Activated T-cell treated with anti-CD3 and anti-CD28 coated beads, Interleukin-2, amount 50 U/mL, for 48 hours (primary cell): Measurements from ENCODE around the gene ZNF385D.

Experiments used
- DNase-seq, 2 experiments: peaks; one replicate each; pipeline ENCODE4 v3.0.0-alpha.2; 2020

ZNF385D gene

DNA sequence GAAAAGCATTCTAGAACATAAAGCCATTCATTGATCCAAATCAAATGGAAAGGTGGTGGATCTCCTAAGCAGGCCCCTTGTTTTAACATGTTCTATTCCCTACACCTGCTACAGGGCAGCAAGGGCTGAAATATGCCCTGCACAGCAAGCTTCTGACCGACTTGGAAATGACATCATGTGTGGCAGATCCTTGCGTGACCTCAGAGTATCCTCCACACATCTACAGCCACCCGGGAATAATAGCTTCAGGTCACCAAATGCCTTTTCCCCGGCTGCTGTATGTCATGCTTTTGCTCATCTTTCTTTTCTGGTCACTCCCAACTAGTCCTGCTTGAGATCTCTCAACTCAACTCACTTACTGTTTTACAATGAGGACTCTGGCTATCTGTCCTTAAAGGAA lies 158.2 kb downstream of the ZNF385D start:
- no peak for DNase-seq

DNA sequence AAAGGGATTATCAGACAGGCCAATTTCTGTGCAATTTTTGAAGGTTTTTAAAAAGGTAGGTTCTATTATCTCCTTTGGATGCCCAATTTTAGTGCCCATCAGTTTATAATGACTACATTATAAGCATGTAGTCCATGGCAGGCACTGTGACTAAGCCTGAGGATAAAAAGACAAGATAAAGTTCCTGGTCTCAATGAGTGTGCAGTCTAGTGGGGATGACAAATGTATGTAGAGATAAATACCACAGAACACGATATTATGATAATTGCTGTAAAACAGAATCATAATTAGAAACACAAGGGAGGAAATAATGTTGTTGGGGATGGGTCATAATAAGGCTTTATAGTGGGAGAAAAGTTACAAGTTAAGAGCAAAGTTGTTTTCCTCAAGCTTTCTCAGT lies 163.1 kb downstream of the ZNF385D start:
- no peak for DNase-seq

DNA sequence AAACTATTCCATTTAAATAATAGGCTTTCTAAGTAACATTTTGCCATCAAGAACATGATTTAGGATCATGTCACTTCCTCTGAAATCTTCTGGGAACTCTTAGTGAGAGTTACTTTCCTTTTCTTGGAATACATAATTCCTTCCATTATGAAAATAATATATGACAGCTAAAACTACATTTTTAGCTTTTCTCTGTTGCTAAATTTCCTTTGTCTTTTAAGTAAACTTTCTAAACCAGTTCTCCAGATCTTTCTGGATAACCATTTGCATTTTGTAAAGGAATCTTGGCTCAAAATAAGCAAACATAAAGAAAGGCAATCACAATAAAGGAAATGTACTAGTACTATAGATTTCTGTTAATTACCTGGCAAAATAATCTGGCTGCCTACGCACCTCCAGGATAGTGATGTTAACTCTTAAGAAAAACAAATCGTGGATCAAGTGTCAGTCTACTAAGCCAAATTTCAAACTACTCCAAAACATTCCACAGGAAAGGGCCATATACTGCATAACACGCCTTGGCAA lies 165.7 kb downstream of the ZNF385D start:
- no peak for DNase-seq

DNA sequence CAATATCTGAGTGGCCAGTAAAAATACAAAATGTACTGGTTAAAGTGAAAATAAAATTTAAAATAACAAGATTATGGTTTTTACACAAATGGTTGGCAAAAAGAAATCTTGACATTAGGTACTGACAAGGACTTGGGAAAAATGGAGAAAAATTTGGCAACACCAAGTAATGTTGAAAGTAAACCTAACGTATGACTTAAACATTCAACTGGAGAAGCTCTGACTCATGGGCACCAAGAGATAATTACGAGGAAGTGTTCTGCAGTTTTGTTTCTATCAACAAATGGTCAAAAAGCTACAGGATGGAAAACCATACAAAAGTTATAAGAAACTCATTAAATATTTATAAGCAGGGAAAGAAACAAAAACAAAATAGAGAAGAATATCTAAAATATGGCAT lies 177.7 kb downstream of the ZNF385D start:
- DNase-seq = no peak

DNA sequence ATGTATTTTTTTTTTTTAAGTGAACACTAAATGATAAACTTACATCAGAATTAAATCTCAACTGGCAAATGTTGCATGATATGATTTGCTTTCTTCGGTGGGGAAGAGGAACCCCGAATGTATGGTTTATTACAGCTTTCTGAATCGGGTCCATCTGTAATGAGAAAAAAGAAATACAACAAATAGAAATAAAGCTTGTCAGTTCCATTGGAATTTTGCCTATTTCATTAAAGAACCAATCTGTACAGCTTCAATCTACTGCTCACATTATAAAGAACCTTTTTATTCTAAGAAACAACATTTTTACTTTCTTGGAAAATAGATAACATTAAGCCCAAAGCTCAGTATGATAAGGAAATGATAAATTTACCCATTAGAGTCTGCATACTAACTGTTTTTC lies 186.5 kb downstream of the ZNF385D start:
- no peak for DNase-seq

DNA sequence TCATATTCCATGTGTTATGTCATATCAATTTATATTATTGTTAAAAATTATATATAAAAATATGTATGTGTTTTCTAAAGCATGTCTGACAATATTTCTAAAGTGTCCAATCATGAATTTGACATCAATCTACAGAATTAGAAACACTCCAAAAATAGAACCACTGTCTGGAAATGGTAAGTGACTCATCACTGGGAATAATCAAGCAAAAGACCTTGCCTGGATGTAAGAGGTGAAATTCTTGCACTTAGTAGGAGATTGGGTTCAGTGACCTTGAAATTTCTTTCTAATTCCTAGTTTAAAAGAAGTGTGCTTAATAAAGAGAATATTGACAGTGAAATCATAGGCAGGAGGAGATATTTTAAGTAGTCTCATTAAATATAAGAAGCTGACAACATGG lies 188.8 kb downstream of the ZNF385D start:
- DNase-seq = no peak

DNA sequence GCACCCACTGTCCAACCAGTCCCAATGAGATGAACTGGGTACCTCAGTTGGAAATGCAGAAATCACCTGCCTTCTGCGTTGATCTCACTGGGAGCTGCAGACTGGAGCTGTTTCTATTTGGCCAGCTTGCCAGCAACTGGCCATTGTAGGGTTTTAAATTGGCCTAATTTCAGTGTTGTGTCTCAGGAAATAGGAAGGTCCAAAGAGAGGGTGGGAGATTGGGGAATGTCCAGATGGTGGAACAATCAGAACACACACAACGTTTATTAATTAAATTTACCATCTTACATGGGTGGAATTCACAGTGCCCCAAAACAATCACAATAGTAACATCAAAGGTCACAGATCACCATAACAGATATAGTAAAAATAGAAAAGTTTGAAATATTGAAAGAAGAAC lies 189.5 kb downstream of the ZNF385D start:
- DNase-seq = no peak

DNA sequence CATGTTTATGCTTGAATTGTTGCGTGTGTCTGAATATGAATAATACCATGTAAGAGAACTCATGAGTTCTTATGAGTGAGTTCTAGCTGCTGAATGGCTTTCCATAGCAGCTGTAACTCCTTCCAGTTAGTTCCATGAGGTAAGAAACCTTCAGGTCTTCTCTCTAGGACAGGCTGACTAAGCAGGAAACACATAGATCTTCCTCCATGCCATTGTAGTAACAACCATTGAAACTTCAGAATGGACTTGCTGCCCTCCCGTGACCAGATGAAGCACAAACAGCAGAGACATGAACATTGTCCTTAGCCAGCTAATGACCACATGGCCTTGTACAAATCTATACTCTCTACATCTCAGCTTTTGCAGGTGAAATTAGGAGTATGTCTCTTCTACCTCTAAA lies 200.0 kb downstream of the ZNF385D start:
- no peak for DNase-seq

DNA sequence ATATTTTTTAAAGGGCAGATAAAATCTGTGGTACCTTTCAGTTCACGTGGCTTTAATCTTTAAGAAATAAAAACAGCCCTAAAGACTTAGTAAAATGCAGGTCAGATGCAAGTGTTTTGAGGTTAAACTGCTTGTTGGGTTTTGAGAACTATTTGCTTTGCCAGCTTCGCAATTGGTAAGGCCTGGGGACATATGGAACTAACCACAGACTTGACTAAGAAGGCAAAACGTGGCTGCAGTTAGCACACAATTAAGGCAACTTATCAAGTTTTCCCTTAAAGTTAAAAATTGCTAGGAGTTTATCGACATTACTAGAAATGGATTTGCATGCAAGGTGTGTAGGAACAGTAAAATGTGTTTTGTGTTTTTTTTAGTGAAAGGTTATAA lies 206.9 kb downstream of the ZNF385D start:
- no peak for DNase-seq

DNA sequence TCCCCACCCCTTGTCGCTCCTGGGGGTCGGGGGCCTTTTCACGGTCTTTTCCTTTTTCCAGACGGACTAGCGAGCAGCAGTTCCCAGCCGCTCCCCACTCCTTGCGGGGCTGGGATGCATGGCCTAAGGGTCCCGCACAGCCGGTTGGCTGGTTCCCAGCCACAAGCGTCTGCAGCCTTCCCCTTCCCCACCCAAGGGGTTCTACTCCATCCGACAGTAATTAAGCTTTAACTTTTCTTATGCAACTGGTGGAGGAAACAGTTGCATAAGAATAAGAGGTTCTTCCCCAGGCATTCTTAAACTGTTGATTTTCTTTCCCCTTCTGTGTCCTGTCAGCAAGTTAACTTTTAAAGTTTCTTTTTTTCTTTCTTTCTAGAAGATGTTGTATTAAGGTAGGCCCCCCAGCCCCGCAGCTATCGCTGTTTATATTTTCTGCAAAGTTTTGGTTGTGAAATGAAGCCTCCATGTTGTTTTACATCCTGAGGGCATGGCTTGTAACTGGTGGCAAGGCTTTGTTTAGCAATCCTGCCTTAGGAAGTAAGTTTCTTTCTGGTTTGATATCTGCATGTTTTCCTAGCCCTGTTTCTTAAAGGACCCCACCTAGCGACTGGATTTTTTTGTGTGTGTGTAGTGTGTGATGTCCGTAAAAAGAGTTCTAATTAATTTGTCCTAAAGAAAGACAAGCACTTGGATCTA lies 207.5 kb downstream of the ZNF385D start:
- no peak for DNase-seq

DNA sequence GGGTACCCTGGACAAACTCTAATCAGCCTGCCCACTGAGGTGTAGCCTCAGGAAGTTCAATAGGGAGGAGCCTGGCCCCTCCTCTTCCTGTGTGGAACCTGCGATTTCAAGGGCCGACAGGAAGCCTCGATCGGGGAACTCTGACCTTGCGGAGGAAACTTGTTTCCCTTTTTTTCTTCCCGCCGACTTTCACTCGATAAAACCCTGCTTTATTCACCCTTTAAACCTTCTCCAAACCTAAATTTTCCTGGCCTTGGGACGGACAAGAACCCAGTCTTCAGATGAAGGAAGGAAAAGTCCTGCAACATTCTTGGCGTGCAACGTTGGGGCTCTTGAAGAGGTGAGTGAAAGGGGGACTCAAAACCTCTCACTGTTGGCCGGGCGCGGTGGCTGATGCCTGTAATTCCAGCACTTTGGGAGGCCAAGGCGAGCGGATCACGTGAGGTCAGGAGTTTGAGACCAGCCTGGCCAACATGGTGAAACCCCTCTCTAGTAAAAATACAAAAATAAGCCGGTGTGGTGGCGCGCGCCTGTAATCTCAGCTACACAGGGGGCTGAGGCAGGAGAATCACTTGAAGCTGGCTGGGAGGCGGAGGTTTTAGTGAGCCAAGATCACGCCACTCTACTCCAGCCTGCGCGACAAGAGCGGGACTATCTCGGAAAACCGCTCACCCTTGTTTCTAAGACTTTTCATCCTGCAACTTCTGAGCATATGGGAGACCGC lies 208.2 kb downstream of the ZNF385D start:
- DNase-seq = no peak

DNA sequence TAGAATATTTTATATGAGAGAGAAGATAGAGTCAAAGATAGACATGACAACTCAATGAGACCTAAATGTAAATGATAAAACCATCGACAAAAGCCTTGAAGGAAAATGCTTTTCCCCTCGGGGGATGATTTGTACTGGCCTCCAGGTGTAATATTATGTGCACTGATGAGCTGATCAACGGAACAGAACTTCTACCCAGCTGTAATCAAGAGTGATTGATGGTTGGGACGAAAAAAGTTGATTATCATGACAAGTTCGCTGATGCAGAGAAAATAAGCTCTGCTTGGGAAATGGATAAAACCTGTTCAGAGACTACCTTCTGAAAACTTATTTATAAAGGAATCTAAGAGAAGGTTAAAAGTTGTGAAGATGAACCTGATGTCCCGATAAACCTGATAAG lies 210.7 kb downstream of the ZNF385D start:
- DNase-seq = no peak

DNA sequence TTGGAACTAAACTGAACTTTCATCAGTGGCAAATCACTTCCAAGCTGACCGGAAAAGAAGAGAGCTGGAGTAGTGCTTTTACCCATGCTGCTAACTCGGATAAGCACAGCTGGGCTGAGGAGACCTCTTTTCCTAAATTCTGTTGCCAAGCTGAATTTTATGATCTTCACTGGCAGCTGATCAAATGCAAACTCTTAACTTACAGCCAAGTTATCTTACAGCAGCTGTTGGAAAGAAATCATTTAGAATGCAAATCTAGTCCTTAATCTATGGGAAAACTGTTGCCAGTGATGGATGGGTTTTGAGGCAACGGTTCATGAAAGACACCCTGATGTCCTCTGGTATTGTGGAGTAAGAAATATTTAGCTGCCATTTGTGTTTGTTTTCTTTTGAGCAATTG lies 216.5 kb downstream of the ZNF385D start:
- DNase-seq = no peak

DNA sequence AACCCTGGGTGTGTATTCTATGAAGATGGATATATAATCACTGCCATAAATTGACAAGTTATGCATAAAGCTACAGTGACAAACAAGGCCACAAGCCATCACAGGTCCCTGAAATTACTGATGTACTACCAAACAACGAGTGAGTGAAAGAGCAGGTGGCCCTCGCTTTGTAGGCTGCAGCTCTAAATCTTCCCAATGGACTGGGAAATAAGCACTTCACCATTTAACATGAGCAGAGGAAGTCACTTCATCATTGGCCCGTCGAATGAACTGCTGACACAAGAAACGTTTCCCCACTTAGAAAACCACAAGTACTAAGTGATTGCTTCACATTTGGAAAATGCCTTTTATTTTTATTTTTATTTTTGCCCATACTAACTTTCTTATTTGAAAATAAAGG lies 218.0 kb downstream of the ZNF385D start:
- no peak for DNase-seq

DNA sequence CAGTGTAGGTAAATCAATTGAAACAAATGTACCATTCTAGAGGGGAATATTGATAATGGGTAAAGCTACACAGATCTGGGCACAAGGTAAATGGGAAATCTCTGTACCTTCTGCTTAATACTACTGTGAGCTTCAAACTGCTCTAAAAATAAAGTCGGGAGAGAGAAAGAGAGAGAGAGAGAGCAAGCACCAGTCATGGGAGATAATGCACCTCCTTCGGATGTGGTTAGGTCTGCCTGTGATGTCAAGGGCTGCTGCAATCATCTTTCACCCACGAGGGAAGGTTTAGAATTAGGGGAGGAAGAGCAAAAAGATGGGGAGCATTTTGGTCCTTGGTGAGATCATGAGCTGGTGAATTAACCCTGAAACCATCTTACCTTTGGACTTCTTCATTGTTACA lies 219.1 kb downstream of the ZNF385D start:
- DNase-seq = no peak

DNA sequence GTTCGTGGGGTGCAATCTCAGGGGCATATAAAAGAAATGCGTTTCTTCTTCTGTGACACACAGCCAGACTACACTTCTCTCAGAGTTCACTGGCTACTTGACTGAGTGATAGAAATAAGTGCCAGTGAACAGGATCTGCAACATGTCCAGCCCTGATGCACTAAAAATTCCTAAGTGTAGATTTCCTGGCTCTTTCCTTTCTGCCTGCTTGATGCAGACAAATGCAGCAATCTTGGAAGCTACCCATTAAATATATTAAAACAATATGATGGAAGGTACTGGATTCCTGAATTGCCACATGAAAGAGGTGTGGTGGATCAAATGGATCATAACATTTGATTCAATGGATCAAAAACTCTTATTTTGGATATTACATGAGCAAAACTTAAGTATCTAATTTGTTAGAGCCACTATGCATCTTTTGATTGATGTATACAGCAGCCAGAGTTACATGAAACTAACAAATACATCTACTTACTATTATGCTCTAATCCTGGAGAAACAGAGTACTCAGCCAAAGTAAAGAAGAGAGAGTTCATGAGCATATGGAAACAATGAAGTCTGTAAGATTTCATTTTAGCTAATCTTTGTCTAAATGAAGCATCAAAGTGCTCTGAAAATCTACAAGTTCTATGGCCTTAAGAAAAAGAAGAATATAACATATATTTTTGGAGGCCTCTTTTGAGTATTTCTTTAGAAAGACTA lies 222.6 kb downstream of the ZNF385D start:
- DNase-seq = no peak

DNA sequence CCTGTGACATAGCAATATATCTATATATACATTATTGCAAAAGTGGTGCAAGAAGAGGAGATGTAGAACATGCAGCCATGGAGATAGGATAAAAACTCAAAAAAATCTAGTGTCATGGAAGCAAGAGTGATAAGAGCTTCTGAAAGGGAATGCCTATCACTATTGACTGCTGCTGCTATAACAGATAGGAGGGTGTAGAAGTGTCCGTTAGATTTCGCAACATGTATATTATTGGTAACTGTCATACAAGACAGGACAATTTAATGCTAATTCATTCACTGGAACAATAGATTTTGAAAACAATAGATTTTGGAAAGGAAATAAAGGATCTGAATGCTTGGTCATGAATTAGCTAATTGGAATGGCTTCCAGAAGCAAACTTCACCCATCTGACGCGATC lies 224.5 kb downstream of the ZNF385D start:
- no peak for DNase-seq

DNA sequence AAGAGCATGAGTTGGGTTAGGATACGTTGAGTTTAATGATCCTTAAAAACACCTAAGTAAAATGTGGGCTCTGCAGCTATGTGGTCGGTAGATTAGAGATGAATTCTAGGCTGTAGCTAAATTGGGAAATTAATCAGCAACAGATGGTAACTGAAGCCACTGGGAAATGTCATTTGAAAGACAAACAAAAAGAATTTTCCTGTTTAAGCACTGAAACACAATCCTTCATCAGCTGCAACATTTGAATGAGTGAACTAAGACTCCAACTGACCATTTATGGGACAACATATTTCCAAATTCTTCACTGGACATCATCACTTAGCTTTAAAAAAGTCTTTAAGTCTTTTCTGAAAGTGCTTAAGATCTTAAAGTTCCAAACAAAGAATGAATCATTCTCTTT lies 226.9 kb downstream of the ZNF385D start:
- no peak for DNase-seq

DNA sequence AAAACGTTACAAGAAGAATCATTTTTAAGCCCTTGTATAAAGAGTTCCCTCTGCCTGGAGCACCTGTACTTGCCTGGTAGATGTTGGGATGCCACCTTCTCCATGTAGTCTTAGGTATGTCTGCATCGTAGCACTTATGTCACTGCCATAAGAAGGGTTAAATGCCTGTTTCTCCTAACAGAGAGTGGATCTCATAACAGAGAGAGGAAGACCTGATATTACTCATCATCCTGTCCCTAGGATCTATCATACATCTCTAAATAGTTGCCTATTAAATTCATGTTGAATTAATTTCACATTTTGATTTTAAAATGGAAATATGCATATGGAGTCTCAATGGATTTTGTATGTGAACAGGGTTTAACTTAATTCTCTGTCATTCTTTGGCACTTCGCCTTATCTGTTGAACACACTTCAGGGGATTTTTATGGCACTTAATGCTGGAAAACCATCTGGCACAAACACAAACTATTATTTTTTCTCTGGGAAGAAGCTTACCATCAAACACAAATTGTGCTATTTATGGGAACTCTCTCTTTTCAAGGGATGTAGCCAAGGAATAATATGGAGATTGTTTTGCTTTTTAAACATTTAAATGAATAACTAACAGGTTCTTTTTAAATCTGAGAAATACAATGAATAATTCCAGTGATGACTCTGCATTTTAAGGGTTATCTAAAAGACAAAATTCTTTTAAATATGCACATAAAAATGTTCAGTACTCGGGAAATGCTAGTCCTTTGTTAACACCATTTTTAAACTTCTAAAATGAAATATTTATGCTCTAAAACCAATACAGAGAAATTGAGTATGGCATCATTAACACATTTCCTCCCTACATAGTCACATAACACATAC lies 230.7 kb downstream of the ZNF385D start:
- no peak for DNase-seq

DNA sequence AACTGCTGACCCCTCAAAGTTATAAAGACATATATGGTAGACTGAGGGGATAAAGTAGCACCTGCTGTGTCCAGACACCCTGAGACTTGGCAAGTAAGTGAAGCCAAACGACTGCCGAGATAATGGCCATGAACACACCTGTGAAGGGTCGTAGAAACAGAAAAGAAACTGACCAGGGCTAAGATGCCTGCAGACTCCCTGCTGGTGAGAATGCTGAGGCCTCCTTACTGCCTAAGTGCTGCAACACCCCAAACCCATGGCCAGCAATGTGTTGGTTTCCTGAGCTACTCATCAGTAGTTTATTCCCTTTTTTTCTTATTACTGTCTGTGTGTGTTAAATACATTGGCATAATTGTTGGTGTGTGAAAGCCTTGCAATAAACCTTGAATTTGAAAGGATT lies 233.8 kb downstream of the ZNF385D start:
- no peak for DNase-seq

DNA sequence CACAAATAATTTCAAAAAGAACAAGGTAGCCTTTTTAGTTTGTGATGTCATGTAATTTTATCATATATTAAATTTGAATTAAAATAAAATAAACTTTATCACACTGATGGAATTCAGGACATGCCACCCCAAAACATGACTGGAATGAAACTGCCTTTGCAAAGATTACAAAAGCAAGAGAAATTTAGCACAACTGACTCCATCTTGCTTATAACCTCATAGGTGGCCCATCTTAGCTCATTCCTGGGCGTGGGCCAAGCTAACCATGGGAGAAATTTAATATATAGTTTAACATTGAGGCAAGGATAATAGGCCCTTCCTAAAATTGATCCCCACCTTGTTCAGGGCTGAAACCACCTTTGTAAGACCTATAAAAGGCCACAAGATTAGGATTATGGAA lies 235.6 kb downstream of the ZNF385D start:
- no peak for DNase-seq

DNA sequence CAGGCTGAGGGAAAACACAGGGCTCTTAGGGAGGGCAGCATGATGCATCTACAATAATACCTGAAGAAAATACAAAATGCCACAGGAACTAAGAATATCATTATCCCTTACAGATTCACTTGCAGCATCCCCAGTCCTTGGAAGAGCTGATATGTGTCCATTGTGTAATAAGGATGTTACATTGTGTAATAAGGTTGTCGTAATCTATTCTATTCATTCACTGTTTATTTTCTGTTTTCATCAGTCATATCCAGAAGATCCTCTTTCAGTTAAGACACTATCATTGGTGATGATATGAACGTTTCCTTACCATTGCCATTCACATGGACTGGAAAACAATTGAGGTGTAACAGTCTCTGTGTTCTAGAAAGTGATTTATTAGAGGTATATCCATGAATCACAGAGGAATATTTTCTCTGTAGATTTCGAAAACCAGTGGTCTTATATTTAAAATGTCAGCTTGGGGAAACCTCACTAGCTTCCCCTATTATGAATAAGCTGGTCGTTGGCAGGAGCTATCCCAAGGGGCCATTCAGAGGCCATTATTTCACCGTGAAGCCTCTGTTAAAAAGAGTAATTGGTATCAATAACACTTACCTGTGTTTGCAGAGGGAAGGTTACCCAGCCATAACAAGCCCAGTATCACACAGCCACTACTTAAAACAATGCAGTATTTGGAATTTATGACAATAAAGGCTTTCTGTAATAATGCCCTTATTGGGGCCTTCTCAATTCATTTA lies 241.1 kb downstream of the ZNF385D start:
- no peak for DNase-seq
